ENCODE measurements around the gene GBGT1. TPM values are rescaled to one million over a fixed set of nuclear protein-coding genes. Genes with fewer than 3 reads are reported as not detected.
"Not testable (repeated sequence)": the region's sequence is repeated elsewhere in the genome, so short reads cannot be mapped to it uniquely, and the experiment has no call there.

GBGT1 gene
- total and polyA plus RNA-seq, 2 donors (not counting 3 experiments of a cell fraction or from before 2014, with no cell fraction given): 35.6 to 56.3 TPM

DNA sequence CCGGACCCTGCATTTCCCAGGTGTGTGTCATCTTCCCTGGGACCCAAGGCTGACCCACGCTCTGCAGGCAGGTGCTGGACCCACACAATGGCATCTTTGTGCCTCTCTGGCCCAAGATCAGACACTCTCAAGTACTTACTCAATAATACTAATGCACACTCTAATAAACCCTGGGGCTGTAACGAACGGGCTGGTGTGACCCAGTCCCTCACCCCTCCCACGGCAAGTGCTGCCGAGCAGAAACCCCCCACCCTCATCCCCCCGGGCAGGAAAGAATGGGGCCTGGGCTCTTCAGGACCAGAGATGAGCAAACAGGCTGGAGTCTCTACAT lies 46.5 kb upstream of the GBGT1 start:
- BruUV-seq (replicated peaks): no TSS peak
- Histone ChIP-seq H3K27ac (ENCODE audit: insufficient read depth, low read depth, low read length) (no peak overlapping the region), H3K27me3 (ENCODE audit: control insufficient read depth in 2 of 2, insufficient read depth in 2 of 2, low read length in 2 of 2) (peaks cover 0 to 2% of the 10 kb centered on the region in 2 experiments), H2AFZ (ENCODE audit: low read depth, low read length) (no peak overlapping the region), H4K20me1 (replicated peaks; ENCODE audit: control insufficient read depth, extremely low read depth, insufficient read depth, low read length) (no peaks in the 10 kb centered on the region), H3K9me3 (replicated peaks; ENCODE audit: control insufficient read depth, insufficient read depth, low read length) (no peaks in the 10 kb centered on the region), H3K4me2 (ENCODE audit: insufficient read depth, low read length) (no peak overlapping the region), H3K9me1 (replicated peaks; ENCODE audit: control insufficient read depth, extremely low read depth, insufficient read depth, low read length) (no peaks in the 10 kb centered on the region), H3K4me1 (ENCODE audit: control insufficient read depth, extremely low read depth, insufficient read depth, low read length) (no peaks in the 10 kb centered on the region), H3K4me3 (replicated peaks in 1 of 3; ENCODE audit: insufficient read depth in 1 of 3, low read depth in 1 of 3, low read length in 3 of 3) (no peak overlapping the region), H3K9ac (replicated peaks; ENCODE audit: extremely low read depth, insufficient read depth, low read length) (no peak overlapping the region), H3K79me2 (ENCODE audit: control insufficient read depth, insufficient read depth, low read length) (no peaks in the 10 kb centered on the region), H3K36me3 (ENCODE audit: control insufficient read depth in 2 of 2, extremely low read depth in 1 of 2, insufficient read depth in 2 of 2, low read length in 2 of 2) (no peaks in the 10 kb centered on the region)
- ChIA-PET CTCF (no interaction called here), POLR2A (no interaction called here)
- no peak for FAIRE-seq
- intact Hi-C loops (cut with micrococcal nuclease): no loop called here
- TF ChIP-seq, protein P1, sequence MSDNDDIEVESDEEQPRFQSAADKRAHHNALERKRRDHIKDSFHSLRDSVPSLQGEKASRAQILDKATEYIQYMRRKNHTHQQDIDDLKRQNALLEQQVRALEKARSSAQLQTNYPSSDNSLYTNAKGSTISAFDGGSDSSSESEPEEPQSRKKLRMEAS (IDR thresholded peaks at IDR 0.05; ENCODE audit: insufficient read depth, insufficient read length): no peak
- dilution Hi-C loops (cut with MboI; ENCODE audit: extremely low pct_ligation_motif_present, low sequenced_read_pairs): no loop called here
- no peak for DNase-seq (ENCODE audit: low read depth, low spot score)

GRCh38 chr9:133209327-133210201 lies 45.9 kb upstream of the GBGT1 start:
- H3K36me3 ChIP-seq (ENCODE audit: control insufficient read depth in 2 of 2, extremely low read depth in 1 of 2, insufficient read depth in 2 of 2, low read length in 2 of 2); intact Hi-C loops (cut with micrococcal nuclease); H3K79me2 ChIP-seq (ENCODE audit: control insufficient read depth, insufficient read depth, low read length); dilution Hi-C loops (cut with MboI; ENCODE audit: extremely low pct_ligation_motif_present, low sequenced_read_pairs); H3K9me1 ChIP-seq (replicated peaks; ENCODE audit: control insufficient read depth, extremely low read depth, insufficient read depth, low read length); H3K9me3 ChIP-seq (replicated peaks; ENCODE audit: control insufficient read depth, insufficient read depth, low read length); FAIRE-seq; H4K20me1 ChIP-seq (replicated peaks; ENCODE audit: control insufficient read depth, extremely low read depth, insufficient read depth, low read length); H3K4me2 ChIP-seq (ENCODE audit: insufficient read depth, low read length); BruUV-seq (replicated peaks); POLR2A ChIA-PET; CTCF ChIA-PET; H2AFZ ChIP-seq (ENCODE audit: low read depth, low read length); H3K27me3 ChIP-seq (ENCODE audit: control insufficient read depth in 2 of 2, insufficient read depth in 2 of 2, low read length in 2 of 2); H3K27ac ChIP-seq (ENCODE audit: insufficient read depth, low read depth, low read length); DNase-seq (ENCODE audit: low read depth, low spot score); H3K4me3 ChIP-seq (replicated peaks in 1 of 3; ENCODE audit: insufficient read depth in 1 of 3, low read depth in 1 of 3, low read length in 3 of 3); H3K4me1 ChIP-seq (ENCODE audit: control insufficient read depth, extremely low read depth, insufficient read depth, low read length); H3K9ac ChIP-seq (replicated peaks; ENCODE audit: extremely low read depth, insufficient read depth, low read length): not testable (repeated sequence)

- DNase-seq (ENCODE audit: low read depth, low spot score); H3K27me3 ChIP-seq (ENCODE audit: control insufficient read depth in 2 of 2, insufficient read depth in 2 of 2, low read length in 2 of 2); H3K9me3 ChIP-seq (replicated peaks; ENCODE audit: control insufficient read depth, insufficient read depth, low read length); H3K4me2 ChIP-seq (ENCODE audit: insufficient read depth, low read length); POLR2A ChIA-PET; H2AFZ ChIP-seq (ENCODE audit: low read depth, low read length); BruUV-seq (replicated peaks); H3K27ac ChIP-seq (ENCODE audit: insufficient read depth, low read depth, low read length); H3K9me1 ChIP-seq (replicated peaks; ENCODE audit: control insufficient read depth, extremely low read depth, insufficient read depth, low read length); H3K79me2 ChIP-seq (ENCODE audit: control insufficient read depth, insufficient read depth, low read length); H3K9ac ChIP-seq (replicated peaks; ENCODE audit: extremely low read depth, insufficient read depth, low read length); H3K4me1 ChIP-seq (ENCODE audit: control insufficient read depth, extremely low read depth, insufficient read depth, low read length); H4K20me1 ChIP-seq (replicated peaks; ENCODE audit: control insufficient read depth, extremely low read depth, insufficient read depth, low read length); FAIRE-seq; H3K36me3 ChIP-seq (ENCODE audit: control insufficient read depth in 2 of 2, extremely low read depth in 1 of 2, insufficient read depth in 2 of 2, low read length in 2 of 2); H3K4me3 ChIP-seq (replicated peaks in 1 of 3; ENCODE audit: insufficient read depth in 1 of 3, low read depth in 1 of 3, low read length in 3 of 3); dilution Hi-C loops (cut with MboI; ENCODE audit: extremely low pct_ligation_motif_present, low sequenced_read_pairs); CTCF ChIA-PET; intact Hi-C loops (cut with micrococcal nuclease): not testable (repeated sequence)
These were observed 45.2 kb upstream of the GBGT1 start, which contains the start of gene OBP2B for GRCh38 chr9:133208880-133209300. TSS of gene OBP2B (minus strand) at chr9:133209250. CDS start at chr9:133209199, 51 bp downstream.

DNA sequence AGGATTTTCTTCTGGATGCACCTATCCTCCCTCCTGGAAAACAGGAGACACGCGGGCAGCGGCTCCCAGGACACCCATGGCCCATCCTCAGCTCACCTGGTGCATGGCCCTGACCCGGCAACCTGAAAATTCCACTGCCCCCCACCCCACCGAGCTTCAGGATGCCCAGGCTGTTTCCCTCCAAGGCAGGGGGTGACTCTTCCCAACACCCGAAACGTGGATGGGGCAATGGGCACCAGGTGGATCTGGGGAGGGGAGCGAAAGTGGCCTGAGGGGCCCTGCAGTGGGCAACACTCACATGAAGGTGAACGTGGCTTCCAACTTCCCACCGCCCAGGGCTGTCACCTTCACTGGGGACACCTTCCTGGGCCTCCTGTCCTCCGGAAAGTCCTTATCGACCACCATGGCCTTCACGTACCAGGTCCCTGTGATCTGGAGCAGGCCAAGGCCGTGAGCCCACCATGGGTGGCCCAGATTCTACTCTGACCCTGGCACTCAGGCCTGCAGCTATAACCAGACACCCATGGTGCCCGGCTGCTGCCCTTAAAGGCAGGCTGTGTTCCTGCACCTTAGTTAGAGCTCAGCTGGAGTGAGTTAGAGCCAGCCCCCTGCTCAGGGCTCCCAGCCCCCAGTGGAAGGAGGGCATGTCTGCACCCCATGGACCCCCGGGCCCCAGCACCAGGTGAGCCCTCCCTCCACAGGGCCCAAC lies 44.6 kb upstream of the GBGT1 start:
- intact Hi-C loops (cut with micrococcal nuclease); POLR2A ChIA-PET: not testable (repeated sequence)

More for the DNA sequence above, 44.6 kb upstream of the GBGT1 start:
- H3K4me3 ChIP-seq (replicated peaks in 1 of 3; ENCODE audit: insufficient read depth in 1 of 3, low read depth in 1 of 3, low read length in 3 of 3); H3K9me1 ChIP-seq (replicated peaks; ENCODE audit: control insufficient read depth, extremely low read depth, insufficient read depth, low read length); FAIRE-seq; H3K9me3 ChIP-seq (replicated peaks; ENCODE audit: control insufficient read depth, insufficient read depth, low read length); H3K27me3 ChIP-seq (ENCODE audit: control insufficient read depth in 2 of 2, insufficient read depth in 2 of 2, low read length in 2 of 2); H3K79me2 ChIP-seq (ENCODE audit: control insufficient read depth, insufficient read depth, low read length); H4K20me1 ChIP-seq (replicated peaks; ENCODE audit: control insufficient read depth, extremely low read depth, insufficient read depth, low read length); DNase-seq (ENCODE audit: low read depth, low spot score); H3K27ac ChIP-seq (ENCODE audit: insufficient read depth, low read depth, low read length); BruUV-seq (replicated peaks); H3K9ac ChIP-seq (replicated peaks; ENCODE audit: extremely low read depth, insufficient read depth, low read length); H3K4me2 ChIP-seq (ENCODE audit: insufficient read depth, low read length); H2AFZ ChIP-seq (ENCODE audit: low read depth, low read length); dilution Hi-C loops (cut with MboI; ENCODE audit: extremely low pct_ligation_motif_present, low sequenced_read_pairs); H3K36me3 ChIP-seq (ENCODE audit: control insufficient read depth in 2 of 2, extremely low read depth in 1 of 2, insufficient read depth in 2 of 2, low read length in 2 of 2); H3K4me1 ChIP-seq (ENCODE audit: control insufficient read depth, extremely low read depth, insufficient read depth, low read length): not testable (repeated sequence)
- CTCF ChIA-PET: interaction anchor here (0.9 kb wide), 1 partner anchor 31 kb away, joined by 3 read pairs; no protein-coding TSS in a partner anchor

Measured in endothelial cell of umbilical vein (primary cell).